Limb (tissue), 2 donors: ENCODE results near the gene CXCL5.
"Not testable (repeated sequence)": the region's sequence is repeated elsewhere in the genome, so short reads cannot be mapped to it uniquely, and the experiment has no call there.

ENCODE experiments used
- DNase-seq, 2 donors: peaks; one replicate each; pipeline ENCODE4 v3.0.0-alpha.2; 2016; ENCODE audit errors: extremely low spot score in 2 of 2

The CXCL5 gene

DNA sequence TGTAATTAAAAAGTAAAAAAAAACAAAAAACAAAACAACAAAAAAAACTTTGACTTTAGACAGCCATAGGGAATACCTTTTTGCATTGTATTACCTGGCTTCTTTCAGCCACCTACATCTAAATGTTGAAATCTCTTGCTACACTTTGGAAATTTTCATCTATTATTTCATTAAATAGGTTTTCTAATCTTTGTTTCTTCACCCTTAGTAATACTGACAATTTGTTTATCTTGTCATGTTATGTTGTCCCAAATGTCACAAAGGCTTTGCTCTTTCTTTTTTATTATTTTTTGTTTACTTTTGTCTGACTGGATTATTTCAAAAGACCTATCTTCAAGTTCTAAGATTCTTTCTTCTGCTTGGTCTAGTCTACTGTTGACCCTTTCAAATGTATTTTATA is 24.1 kb downstream of the CXCL5 start:
- no peak for DNase-seq

- no peak for DNase-seq
These were observed 27.5 kb downstream of the CXCL5 start for GRCh38 chr4:73970945-73971344.

DNA sequence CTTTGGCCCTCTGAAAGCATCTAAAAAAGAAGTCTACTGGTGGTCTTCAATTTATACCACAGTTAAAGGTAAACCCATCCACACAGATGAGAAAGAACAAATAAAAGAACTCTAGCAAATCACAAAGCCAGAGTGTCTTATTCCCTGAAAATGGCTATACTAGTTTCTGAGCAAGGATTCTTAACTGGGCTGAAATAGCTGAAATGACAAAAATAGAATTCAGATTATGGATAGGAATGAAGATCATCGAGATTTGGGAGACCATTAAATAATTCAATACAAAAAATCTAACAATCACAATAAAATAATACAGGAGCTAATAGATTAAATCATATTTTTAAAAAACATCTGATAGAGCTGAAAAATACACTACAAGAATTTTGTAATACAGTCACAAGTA is 28.5 kb downstream of the CXCL5 start:
- no peak for DNase-seq

GRCh38 chr4:73967866-73968265 is 30.6 kb downstream of the CXCL5 start:
- DNase-seq, result no peak

DNA sequence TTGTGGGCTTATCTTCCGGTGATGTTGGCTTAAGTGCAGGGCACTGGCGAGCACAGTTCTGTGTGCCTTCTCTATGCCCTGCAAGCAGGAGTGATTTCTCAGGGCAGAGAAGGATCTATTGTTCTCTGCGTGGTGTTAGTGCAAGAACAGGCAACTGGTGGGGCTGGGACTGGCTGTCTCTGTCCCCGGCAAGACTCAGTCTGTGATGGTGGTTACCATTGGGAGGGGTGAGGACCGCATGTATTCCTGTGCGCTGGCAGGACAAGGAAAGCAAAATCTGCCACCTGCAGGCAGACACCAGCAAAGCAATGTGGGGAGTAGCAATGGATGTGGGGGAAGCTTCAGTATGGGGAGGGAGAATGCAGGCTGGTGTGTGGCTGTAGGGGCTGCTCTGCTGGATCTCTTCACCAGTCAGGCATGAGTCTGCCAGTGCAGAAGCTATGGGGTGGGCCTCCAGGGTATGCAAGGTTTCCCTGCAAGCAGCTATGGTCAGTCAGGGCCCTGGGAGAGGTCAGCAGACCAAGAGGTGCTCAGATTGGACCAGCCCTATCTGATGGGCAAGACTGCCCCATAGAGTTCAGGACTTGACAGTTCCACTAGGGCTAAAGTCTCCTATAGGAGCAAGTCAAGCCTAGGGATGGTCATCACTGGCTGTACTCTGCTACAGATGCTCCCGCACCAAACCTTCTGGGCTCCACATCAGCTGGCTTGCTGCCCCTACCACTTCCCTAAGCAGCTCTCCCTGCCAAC is 33.4 kb downstream of the CXCL5 start:
- DNase-seq, result no peak

DNA sequence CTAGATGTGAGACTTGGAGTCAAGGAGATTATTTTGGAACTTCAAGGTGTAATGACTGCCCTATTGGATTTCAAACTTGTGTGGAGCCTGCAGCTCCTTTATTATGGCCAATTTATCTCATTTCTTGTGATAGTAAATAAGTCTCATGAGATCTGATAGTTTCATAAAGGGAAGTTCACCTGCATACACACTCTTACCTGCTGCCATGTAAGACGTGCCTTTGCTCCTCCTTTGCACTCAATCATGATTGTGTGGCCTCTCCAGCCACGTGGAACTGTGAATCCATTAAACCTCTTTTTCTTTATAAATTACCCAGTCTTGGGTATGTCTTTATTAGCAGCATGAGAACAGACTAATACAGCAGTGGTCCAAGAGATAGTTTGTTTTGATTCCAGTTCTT is 35.8 kb downstream of the CXCL5 start:
- DNase-seq, result no peak

DNA sequence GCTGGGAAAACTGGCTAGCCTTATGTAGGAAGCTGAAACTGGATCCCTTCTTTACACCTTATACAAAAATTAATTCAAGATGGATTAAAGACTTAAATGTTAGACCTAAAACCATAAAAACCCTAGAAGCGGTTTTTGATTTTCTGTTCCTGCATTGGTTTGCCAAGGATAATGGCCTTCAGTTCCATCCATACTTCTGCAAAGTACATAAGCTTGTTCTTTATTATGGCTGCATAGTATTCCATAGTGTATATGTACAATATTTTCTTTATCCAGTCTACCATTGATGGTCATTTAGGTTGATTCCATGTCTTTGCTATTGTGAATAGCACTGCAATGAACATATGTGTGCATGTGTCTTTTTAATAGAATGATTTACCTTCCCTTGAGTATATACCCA is 39.4 kb downstream of the CXCL5 start:
- DNase-seq, result not testable (repeated sequence)

DNA sequence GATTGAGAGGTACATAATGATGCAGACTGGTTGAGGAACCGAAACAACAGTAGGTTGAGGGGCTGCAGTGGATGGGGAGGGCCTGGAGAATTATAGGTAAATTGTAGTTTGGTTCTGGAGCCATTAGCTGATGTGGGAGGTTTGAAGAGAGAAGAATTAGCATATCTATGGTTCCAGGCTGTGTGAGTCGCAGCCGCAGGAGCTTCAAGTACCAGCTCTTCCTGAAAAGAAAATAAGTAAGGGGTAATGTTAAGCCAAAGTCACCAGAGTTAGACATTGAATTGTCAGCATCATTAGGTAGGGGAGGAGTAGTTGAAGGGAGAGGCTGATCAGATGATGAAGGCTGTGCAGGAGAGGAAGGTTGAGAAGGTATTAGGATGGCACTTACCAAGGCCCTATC is 46.1 kb downstream of the CXCL5 start:
- DNase-seq, result no peak

DNA sequence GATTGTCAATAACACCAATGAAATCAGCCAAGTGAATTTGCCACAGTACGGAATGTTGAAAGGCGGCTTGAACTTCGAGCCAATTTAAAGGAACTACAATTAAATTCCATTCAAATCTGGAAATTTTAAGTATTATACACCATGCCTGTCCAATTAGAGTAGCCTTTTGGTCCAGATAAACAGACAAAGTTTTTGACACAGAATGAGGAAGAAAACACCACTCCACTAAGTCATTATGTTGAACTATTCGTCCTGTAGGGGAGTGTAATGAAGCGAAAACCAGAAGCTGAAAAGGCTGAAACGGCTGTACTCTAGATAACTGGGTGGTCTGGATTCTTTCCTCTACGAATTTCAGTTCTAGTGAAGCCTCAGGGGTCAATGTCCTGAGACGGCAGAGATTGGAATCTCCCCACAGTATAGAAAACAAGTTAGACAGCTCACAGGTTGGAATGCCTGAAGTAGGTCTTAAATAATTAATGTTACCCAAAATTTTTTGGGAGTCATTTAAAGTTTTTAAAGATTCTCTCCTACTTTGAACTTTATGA is 48.0 kb downstream of the CXCL5 start:
- not testable (repeated sequence) for DNase-seq

DNA sequence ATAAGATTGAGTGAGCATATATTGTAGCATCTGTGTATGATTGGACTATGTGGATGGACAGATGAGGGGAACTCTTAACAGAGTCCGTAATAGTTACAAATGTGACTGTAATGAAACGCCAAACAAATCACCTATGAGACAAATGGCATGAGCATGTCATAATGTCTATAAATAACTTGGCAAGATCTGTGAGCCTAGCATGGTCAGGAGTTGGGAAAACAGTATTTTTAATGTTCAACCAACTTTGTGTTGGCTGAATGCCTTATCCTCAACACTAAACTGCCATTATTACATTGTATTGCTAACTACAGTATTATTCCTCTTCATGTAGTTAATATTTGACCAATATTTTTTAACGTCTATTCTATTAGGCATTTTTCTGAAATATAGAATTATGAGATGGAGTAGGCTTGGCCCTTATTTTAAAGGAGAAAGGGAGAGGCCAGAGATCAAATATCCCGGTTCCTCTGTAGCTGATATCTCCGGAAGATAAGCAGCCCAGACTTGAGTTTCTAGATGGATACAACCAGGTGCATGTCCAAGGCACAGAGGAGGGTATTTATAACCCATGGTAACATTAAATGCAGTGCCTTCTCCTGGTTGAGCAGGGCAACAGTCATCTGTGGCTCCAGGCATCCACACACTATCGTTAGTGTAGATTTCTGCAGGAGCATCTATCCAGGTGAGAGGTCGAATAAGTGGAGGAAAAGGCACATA is 49.3 kb downstream of the CXCL5 start:
- no peak for DNase-seq

- DNase-seq, result no peak
These were observed 50.2 kb downstream of the CXCL5 start for GRCh38 chr4:73948291-73948690.

DNA sequence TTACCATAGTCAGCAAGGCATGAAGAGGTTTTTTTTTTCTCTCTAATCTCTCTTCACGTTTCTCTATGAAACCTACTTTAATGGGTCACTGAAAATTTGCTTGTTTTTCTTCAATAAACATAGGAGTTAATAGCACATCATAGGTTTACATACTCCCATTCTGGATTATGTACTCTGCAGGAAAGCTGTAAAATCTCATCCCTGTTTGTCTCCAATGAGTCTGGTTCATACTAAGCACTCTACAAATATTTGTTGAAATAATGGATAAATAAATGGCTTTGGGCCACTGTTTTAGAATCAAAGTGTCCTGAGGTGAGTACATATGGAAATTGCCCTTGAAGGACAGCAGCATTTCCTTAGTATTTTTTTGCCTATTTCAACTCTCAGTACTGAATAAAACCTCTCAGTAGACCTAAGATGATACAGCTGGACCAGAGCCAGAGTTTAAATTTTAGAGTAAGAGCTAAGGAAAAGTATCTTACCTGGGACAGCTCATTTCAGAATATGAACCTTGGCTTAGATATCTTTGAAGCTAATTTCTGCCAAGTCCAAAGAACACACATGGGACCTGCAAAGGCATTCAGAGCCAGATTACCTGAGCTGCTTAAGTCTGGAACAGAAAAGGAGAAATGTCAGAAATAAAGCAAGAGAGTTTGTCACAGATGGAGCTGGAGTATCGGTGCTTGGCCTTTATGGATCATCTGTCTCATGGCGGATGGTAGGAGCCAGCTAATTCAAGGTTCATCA is 51.1 kb downstream of the CXCL5 start:
- no peak for DNase-seq

DNA sequence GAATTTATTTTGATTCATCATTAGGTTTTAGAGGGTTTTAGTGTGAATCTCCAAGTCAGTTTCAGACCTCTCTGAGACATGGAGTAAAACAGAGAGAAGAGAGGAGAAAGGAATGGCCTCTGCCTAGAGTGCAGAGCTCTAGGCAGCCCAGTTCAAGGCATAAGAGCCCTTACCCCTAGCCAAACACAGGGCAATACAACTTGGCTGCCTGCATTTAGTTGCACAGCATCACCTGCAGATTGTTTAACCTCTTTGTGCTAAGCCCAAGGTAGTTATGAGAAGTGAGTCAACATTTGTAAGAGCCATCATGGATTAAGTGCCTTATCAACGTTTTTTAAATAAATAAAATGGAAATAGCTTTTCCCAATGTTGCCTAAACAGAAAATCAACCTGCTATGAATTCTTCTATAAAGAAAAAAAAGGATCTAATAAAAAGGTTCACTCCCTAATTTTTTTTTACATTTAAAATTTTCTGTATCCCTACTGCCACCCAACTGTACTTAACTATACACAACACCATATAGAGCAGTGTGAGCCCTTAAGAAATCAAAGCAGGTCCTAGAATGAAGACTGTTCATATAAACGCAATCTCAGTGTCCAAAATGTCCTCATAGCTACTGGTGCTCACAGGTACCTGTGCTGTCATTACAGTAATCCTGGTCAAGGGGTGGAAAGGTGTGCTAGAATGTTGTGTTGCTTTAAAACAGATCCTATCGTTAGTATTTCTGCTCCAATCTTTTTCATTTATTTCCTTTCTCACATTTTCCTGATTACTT is 52.6 kb downstream of the CXCL5 start:
- DNase-seq, result no peak
